Activated gamma-delta T cell treated with Interleukin-2 at 50 U/mL for 16 hours (primary cell): ENCODE measurements around the gene NTMT1.
"Not testable (repeated sequence)": the region's sequence is repeated elsewhere in the genome, so short reads cannot be mapped to it uniquely, and the experiment has no call there.

Source experiments
- DNase-seq: peaks from one replicate; pipeline ENCODE4 v3.0.0-alpha.2; 2020

Gene NTMT1

GRCh38 chr9:129615407-129616285 lies 10.3 kb upstream of the NTMT1 start:
- no peak for DNase-seq

GRCh38 chr9:129617167-129617566 lies 8.8 kb upstream of the NTMT1 start:
- DNase-seq = no peak

GRCh38 chr9:129619787-129620668 lies 5.9 kb upstream of the NTMT1 start:
- no peak for DNase-seq

GRCh38 chr9:129620669-129621295 lies 5.2 kb upstream of the NTMT1 start, which contains the start of gene C9orf50:
C9orf50 (minus strand) TSS chr9:129621101; CDS start chr9:129620574, 527 bp downstream.
- DNase-seq = no peak

- DNase-seq = no peak
Measured at GRCh38 chr9:129623331-129623730, 2.6 kb upstream of the NTMT1 start.

- DNase-seq = peak; percentile 61
Measured at GRCh38 chr9:129624168-129624759, 1.7 kb upstream of the NTMT1 start.

GRCh38 chr9:129624947-129625346 lies 1.0 kb upstream of the NTMT1 start:
- no peak for DNase-seq

- DNase-seq = no peak
Measured at GRCh38 chr9:129626625-129627284, 792 bp downstream of the NTMT1 start.

- DNase-seq = no peak
Measured at GRCh38 chr9:129627556-129628440, 1.8 kb downstream of the NTMT1 start.

GRCh38 chr9:129628709-129629108 lies 2.7 kb downstream of the NTMT1 start:
- no peak for DNase-seq

GRCh38 chr9:129629251-129629820 lies 3.4 kb downstream of the NTMT1 start:
- DNase-seq = no peak

GRCh38 chr9:129630967-129631673 lies 5.2 kb downstream of the NTMT1 start:
- no peak for DNase-seq

- DNase-seq = no peak
Measured at GRCh38 chr9:129631674-129632129, 5.7 kb downstream of the NTMT1 start.

- no peak for DNase-seq
Measured at GRCh38 chr9:129632460-129632859, 6.5 kb downstream of the NTMT1 start.

- no peak for DNase-seq
Measured at GRCh38 chr9:129633207-129633606, 7.2 kb downstream of the NTMT1 start.

GRCh38 chr9:129633848-129634247 lies 7.9 kb downstream of the NTMT1 start:
- DNase-seq = no peak

GRCh38 chr9:129635099-129636065 lies 9.4 kb downstream of the NTMT1 start:
- no peak for DNase-seq

GRCh38 chr9:129636343-129636742 lies 10.4 kb downstream of the NTMT1 start:
- DNase-seq = not testable (repeated sequence)

- DNase-seq = no peak
Measured at GRCh38 chr9:129637102-129637501, 11.1 kb downstream of the NTMT1 start.
